DMS79 (cell line): ENCODE measurements around the gene GNS.

Source experiments
- DNase-seq: peaks from one replicate; lab custom pipeline; 2025; lab: John Stamatoyannopoulos, UW

Gene GNS

GRCh38 chr12:64735442-64735841 is 23.8 kb downstream of the GNS start:
- no peak for DNase-seq

- DNase-seq: no peak
These were observed 25.3 kb downstream of the GNS start for GRCh38 chr12:64733857-64734256.

GRCh38 chr12:64731683-64732082 is 27.5 kb downstream of the GNS start:
- no peak for DNase-seq

- no peak for DNase-seq
These were observed 28.6 kb downstream of the GNS start for GRCh38 chr12:64730588-64730969.

GRCh38 chr12:64729909-64730587 is 29.2 kb downstream of the GNS start:
- no peak for DNase-seq

- DNase-seq: no peak
These were observed 34.9 kb downstream of the GNS start for GRCh38 chr12:64724201-64724745.

GRCh38 chr12:64723630-64724029 is 35.6 kb downstream of the GNS start:
- DNase-seq: no peak

GRCh38 chr12:64722835-64723234 is 36.4 kb downstream of the GNS start:
- DNase-seq: no peak

GRCh38 chr12:64720884-64721283 is 38.3 kb downstream of the GNS start:
- no peak for DNase-seq

GRCh38 chr12:64718649-64719048 is 40.6 kb downstream of the GNS start:
- DNase-seq: no peak

- no peak for DNase-seq
These were observed 42.3 kb downstream of the GNS start for GRCh38 chr12:64716839-64717455.

- DNase-seq: no peak
These were observed 42.8 kb downstream of the GNS start for GRCh38 chr12:64716371-64716770.

- no peak for DNase-seq
These were observed 44.6 kb downstream of the GNS start for GRCh38 chr12:64714551-64714968.

- DNase-seq: no peak
These were observed 45.8 kb downstream of the GNS start for GRCh38 chr12:64713376-64713775.

- no peak for DNase-seq
These were observed 49.8 kb downstream of the GNS start for GRCh38 chr12:64709429-64709828.

GRCh38 chr12:64707926-64708325 is 51.3 kb downstream of the GNS start:
- DNase-seq: no peak

- DNase-seq: no peak
These were observed 51.8 kb downstream of the GNS start for GRCh38 chr12:64707362-64707761.

- DNase-seq: no peak
These were observed 52.3 kb downstream of the GNS start for GRCh38 chr12:64706857-64707256.

- DNase-seq: no peak
These were observed 52.9 kb downstream of the GNS start for GRCh38 chr12:64706306-64706705.

GRCh38 chr12:64701283-64701682 is 57.9 kb downstream of the GNS start:
- no peak for DNase-seq

GRCh38 chr12:64700532-64700931 is 58.7 kb downstream of the GNS start:
- DNase-seq: no peak

- no peak for DNase-seq
These were observed 59.6 kb downstream of the GNS start for GRCh38 chr12:64699504-64700115.

- no peak for DNase-seq
These were observed 63.0 kb downstream of the GNS start for GRCh38 chr12:64696080-64696741.
